Tibial nerve (tissue), 4 donors: ENCODE measurements around the gene DGKA. TPM values are rescaled to one million over a fixed set of nuclear protein-coding genes. Genes with fewer than 3 reads are reported as not detected.

Experiments
- DNase-seq, 2 donors: peaks; one replicate each; pipeline ENCODE4 v3.0.0-alpha.2; 2019; ENCODE audit warnings: low spot score in 2 of 2
- H3K27ac ChIP-seq, 4 donors: fragments of 200-600 bp; sonication (generic) in 3 of 4; one replicate each; pipeline ENCODE4 v1.5.1; 2017 to 2019; ENCODE audit warnings: mild to moderate bottlenecking in 1 of 4
- H3K27me3 ChIP-seq, 2 donors: fragments of 200-600 bp; sonication (generic) in 1 of 2; one replicate each; pipeline versions ENCODE4 v1.5.1 to v1.6.0; 2017 to 2019
- H3K36me3 ChIP-seq, 3 donors: fragments of 200-600 bp; sonication (generic); one replicate each; pipeline ENCODE4 v1.5.1; 2018 to 2019
- H3K4me1 ChIP-seq, 4 donors: fragments of 200-600 bp; sonication (generic) in 3 of 4; one replicate each; pipeline ENCODE4 v1.5.1; 2017 to 2019
- H3K4me3 ChIP-seq, 4 donors: fragments of 200-600 bp; sonication (generic) in 3 of 4; one replicate each; pipeline ENCODE4 v1.5.1; 2017 to 2019; ENCODE audit warnings: mild to moderate bottlenecking in 1 of 4, moderate library complexity in 1 of 4
- H3K9me3 ChIP-seq, 4 donors: fragments of 200-600 bp; sonication (generic) in 3 of 4; one replicate each; pipeline ENCODE4 v1.5.1; 2017 to 2019
- CTCF ChIP-seq, 5 experiments: fragments of 200-600 bp in 3 of 5; fragments of 450-650 bp in 2 of 5; sonication (generic) in 3 of 5; IDR thresholded peaks; one replicate each; pipeline ENCODE4 v1.5.1; 2016 to 2019; ENCODE audit warnings: antibody characterized with exemption in 5 of 5, mild to moderate bottlenecking in 3 of 5, moderate library complexity in 2 of 5
- EP300 ChIP-seq, 2 donors: sonication (generic); formaldehyde crosslinking; IDR thresholded peaks; one replicate each; pipeline ENCODE4 v1.6.1; 2017; ENCODE audit warnings: antibody characterized with exemption in 2 of 2, mild to moderate bottlenecking in 1 of 2
- POLR2A ChIP-seq, 2 donors: fragments of 450-650 bp; IDR thresholded peaks; one replicate each; pipeline ENCODE4 v1.6.1; 2017; ENCODE audit warnings: antibody characterized with exemption in 2 of 2, mild to moderate bottlenecking in 2 of 2, moderate library complexity in 2 of 2
- WGBS, 2 donors: methylation state at CpG; one replicate each; pipeline ENCODE4 v1.1.5; 2018; 5-methylcytosine and 5-hydroxymethylcytosine counted together
- total RNA-seq, 4 donors: library from RNA; depleted of rRNA; stranded (reverse); fragments of >200 nt; gene quantifications; one replicate each; pipeline ENCODE4 v1.1.0, GENCODE V29; 2016

The DGKA gene
- total RNA-seq, 4 donors from 2014 or later = 24.9 to 544 (median 34.3) TPM

- WGBS, 2 donors = 0 to 1% methylated on average over 18 of the region's 18 CpGs
- DNase-seq = peak in 1 of 2 donors; percentile 31
- Histone ChIP-seq H3K9me3 (no peaks in the 10 kb centered on the region), H3K4me1 (peaks cover 0 to 49% (median 6%) of the 10 kb centered on the region in 4 donors), H3K36me3 (peaks cover 0 to 20% (median 0%) of the 10 kb centered on the region in 3 donors), H3K27ac (peak overlapping the region; percentile 90 to 93 (median 92)), H3K27me3 (no peaks in the 10 kb centered on the region), H3K4me3 (peak overlapping the region; percentile 44 to 98 (median 60))
- TF ChIP-seq CTCF (IDR thresholded peaks at IDR 0.05) = no peak
- TF ChIP-seq EP300 (IDR thresholded peaks at IDR 0.05) = peak in 1 of 2 donors; percentile 69
- peak; percentile 49 to 51 for TF ChIP-seq POLR2A (IDR thresholded peaks at IDR 0.05)
Observed at GRCh38 chr12:55972911-55973598, 42.1 kb downstream of the DGKA start.

GRCh38 chr12:55973599-55974307 lies 42.8 kb downstream of the DGKA start, which contains the start of gene RAB5B:
TSS of gene RAB5B (plus strand) at chr12:55974078. CDS start at chr12:55986961, 12,883 bp downstream.
- no peaks in the 10 kb centered on the region for H3K27me3 ChIP-seq
- peak within 1 kb of the TSS; percentile 81 to 99 (median 90) for H3K4me3 ChIP-seq
- H3K27ac ChIP-seq = peak within 1 kb of the TSS; percentile 95 to 97 (median 96)
- peak; percentile 99 for DNase-seq
- peaks cover 0 to 44% (median 6%) of the 10 kb centered on the region in 4 donors for H3K4me1 ChIP-seq
- TF ChIP-seq EP300 (IDR thresholded peaks at IDR 0.05) (peak; percentile 65 to 96), CTCF (IDR thresholded peaks at IDR 0.05) (peak in 4 of 5 experiments; percentile 20 to 77 (median 64)), POLR2A (IDR thresholded peaks at IDR 0.05) (peak; percentile 89 to 97)
- 0% methylated on average over 38 to 39 of the region's 39 CpGs for WGBS, 2 donors
- no peaks in the 10 kb centered on the region for H3K9me3 ChIP-seq
- peaks cover 0 to 22% (median 0%) of the 10 kb centered on the region in 3 donors for H3K36me3 ChIP-seq

- Histone ChIP-seq H3K9me3 (no peaks in the 10 kb centered on the region), H3K4me3 (peak overlapping the region; percentile 81 to 99 (median 90)), H3K27me3 (no peaks in the 10 kb centered on the region), H3K4me1 (peaks cover 0 to 44% (median 6%) of the 10 kb centered on the region in 4 donors), H3K36me3 (peaks cover 0 to 26% (median 0%) of the 10 kb centered on the region in 3 donors), H3K27ac (peak overlapping the region; percentile 95 to 97 (median 96))
- 0% methylated on average over 15 of the region's 15 CpGs for WGBS, 2 donors
- DNase-seq = no peak
- TF ChIP-seq CTCF (IDR thresholded peaks at IDR 0.05) (no peak), EP300 (IDR thresholded peaks at IDR 0.05) (no peak), POLR2A (IDR thresholded peaks at IDR 0.05) (no peak)
Observed at GRCh38 chr12:55974308-55974730, 43.4 kb downstream of the DGKA start.

GRCh38 chr12:55978393-55978792 lies 47.4 kb downstream of the DGKA start:
- Histone ChIP-seq H3K27ac (no peak overlapping the region), H3K4me1 (peaks cover 0 to 38% (median 6%) of the 10 kb centered on the region in 4 donors), H3K9me3 (no peaks in the 10 kb centered on the region), H3K27me3 (no peaks in the 10 kb centered on the region), H3K4me3 (no peak overlapping the region), H3K36me3 (peaks cover 0 to 32% (median 0%) of the 10 kb centered on the region in 3 donors)
- no peak for DNase-seq
- TF ChIP-seq POLR2A (IDR thresholded peaks at IDR 0.05) = no peak
- no peak for TF ChIP-seq CTCF (IDR thresholded peaks at IDR 0.05)
- no peak for TF ChIP-seq EP300 (IDR thresholded peaks at IDR 0.05)
- WGBS, 2 donors = 94 to 97% methylated on average over 7 of the region's 7 CpGs
